Measurements from ENCODE around the gene GUCY1A2. TPM values are rescaled to one million over a fixed set of nuclear protein-coding genes. Genes with fewer than 3 reads are reported as not detected.
"Not testable (repeated sequence)": the region's sequence is repeated elsewhere in the genome, so short reads cannot be mapped to it uniquely, and the experiment has no call there.

GUCY1A2 gene
- total RNA-seq, 1 experiment from 2014 or later, result 0.34 TPM

DNA sequence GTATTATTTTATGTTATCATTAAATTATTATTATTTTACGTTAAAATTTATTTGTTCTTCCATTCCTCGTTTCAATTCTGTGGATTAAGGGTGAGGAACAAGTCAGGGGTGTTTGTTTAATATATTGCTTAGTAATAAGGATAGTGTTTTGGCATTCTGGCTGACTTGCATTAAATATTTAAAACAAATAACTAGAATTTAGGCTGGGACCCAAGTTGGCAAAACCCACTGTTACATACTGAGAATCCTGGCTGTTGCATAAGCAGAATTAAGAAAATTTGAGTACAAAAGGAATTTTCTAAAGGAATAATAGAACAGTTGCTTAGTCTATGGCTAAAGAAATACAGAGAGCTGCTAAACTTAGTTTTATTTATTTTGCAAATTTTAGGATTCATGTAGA, 196.4 kb downstream of the GUCY1A2 start:
- in situ Hi-C loops (cut with HindIII; ENCODE audit: low pct_unique_long_range_greater_than_20kb, low sequenced_read_pairs), result no loop called here

DNA sequence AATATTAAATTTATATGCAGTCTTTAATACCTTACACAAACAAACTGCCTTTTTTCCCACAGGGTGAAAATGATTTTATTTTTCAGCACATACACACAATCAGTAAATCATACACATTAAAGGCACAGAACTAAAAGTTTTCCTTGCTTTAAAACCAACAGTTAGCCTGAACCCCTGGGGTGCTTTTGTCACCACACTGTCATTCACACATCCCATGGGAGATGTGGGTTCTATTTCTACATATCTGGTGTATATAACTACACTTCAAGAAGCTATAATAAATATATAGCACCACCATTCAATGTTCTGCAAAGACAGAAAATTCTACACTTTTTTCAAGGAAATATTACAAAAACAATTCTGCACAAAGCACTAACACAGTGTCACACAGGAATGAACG, 197.0 kb downstream of the GUCY1A2 start:
- in situ Hi-C loops (cut with HindIII; ENCODE audit: low pct_unique_long_range_greater_than_20kb, low sequenced_read_pairs), result no loop called here
- no peak for DNase-seq (ENCODE audit: low read depth, low spot score)

More for the DNA sequence above, 196.4 kb downstream of the GUCY1A2 start:
- DNase-seq (ENCODE audit: low read depth, low spot score), result no peak

DNA sequence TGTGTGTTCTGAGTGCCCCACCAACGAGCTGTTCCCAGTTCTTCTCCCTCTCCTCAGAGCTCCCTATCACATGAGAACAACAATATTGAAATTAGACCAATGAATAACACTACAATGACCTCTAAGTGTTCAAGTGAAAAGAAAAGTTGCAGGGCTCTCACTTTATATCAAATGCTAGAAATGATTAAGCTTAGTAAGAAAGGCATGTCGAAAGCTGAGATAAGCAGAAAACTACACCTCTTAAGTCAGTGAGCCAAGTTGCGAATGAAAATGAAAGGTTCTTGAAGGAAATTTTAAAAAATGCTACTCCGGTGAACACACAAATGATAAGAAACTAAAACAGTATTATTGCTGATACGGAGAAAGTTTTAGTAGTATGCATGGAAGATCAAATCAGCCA, 199.8 kb downstream of the GUCY1A2 start:
- in situ Hi-C loops (cut with HindIII; ENCODE audit: low pct_unique_long_range_greater_than_20kb, low sequenced_read_pairs), result no loop called here
- DNase-seq (ENCODE audit: low read depth, low spot score), result no peak

DNA sequence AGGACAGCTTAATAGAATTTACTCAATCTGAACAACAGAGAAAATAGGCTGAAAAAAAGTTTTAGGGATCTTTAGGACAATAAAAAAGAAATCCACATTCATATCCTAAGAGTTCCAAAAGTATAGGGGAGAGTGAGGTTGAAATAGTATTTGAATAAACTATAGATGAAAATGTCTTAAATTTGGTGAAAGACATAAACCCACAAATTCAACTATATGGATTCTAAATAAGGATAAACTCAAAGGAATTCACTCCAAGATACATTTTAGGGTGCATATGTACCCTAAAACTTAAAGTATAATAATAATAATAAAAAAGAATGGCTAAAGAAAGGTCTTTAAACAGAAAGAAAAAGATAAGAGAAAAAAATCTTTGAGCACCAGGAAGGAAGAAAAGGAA, 203.1 kb downstream of the GUCY1A2 start:
- no peak for DNase-seq (ENCODE audit: low read depth, low spot score)
- in situ Hi-C loops (cut with HindIII; ENCODE audit: low pct_unique_long_range_greater_than_20kb, low sequenced_read_pairs), result no loop called here

DNA sequence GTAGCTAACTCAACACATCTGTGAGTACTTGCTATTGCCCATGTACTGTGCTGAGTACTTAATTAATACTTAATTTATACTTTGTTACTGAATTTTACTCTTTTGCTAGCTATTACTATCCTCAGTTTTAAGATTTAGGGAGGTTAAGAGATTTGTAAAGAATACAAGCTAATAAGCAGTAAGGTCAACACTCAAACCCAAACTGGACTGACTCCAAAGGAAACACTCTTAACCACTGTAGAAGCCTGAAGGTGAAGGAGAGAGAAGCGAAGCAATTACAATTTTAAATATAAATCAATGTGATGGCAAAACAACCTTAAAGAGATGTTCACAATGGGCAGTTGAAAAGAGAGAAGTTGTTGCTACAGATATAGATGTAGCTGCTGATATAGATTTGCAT, 204.5 kb downstream of the GUCY1A2 start:
- in situ Hi-C loops (cut with HindIII; ENCODE audit: low pct_unique_long_range_greater_than_20kb, low sequenced_read_pairs), result no loop called here
- no peak for DNase-seq (ENCODE audit: low read depth, low spot score)

DNA sequence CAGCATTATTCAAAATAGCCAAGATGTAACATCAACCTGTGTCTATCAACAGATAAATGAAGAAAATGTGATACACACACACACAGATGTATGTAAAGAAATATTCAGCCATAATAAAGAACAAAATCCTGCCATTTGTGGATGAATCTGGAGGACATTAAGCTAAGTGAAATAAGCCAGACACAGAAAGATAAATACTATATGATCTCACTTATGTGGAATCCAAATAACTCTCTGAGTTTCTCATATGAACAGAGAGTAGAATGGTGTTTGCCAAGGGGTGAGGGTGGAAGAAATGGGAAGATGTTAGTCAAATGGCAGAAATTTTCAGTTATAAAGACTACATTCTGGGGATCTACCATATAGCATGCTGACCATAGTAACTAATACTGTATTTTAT, 224.2 kb downstream of the GUCY1A2 start:
- in situ Hi-C loops (cut with HindIII; ENCODE audit: low pct_unique_long_range_greater_than_20kb, low sequenced_read_pairs), result no loop called here
- no peak for DNase-seq (ENCODE audit: low read depth, low spot score)

DNA sequence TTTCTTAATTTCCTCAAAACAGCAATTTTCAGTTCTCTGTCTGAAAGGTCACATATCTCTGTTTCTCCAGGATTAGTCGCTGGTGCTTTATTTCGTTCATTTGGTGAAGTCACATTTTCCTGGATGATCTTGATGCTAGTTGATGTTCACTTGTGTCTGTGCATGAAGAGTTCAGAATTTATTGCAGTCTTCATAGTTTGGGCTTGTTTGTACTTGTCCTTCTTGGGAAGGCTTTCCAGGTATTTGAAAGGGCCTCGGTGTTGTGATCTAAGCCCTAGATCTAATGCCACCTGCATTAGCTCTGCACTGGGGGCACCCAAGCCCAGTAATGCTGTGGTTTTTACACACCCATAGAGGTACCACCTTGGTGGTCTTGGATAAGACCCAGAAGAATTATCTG, 228.9 kb downstream of the GUCY1A2 start:
- in situ Hi-C loops (cut with HindIII; ENCODE audit: low pct_unique_long_range_greater_than_20kb, low sequenced_read_pairs), result no loop called here
- no peak for DNase-seq (ENCODE audit: low read depth, low spot score)

DNA sequence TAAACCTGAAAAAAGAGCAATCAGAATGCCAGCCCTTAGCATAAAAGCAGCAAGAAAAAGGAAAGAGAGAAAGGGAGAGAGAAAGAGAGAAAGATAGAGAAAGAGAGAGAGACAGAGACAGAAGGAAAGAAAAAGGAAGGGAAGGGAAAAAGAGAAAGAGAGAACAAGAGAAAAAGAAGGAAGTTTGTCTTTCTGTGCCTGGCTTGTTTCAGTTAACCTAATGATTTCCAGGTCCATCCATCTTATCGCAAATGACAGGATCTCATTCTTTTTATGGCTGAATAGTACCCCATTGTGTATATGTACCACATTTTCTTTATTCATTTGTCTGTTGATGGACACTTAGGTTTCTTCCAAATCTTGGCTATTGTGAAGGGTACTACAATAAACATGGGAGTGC, 230.8 kb downstream of the GUCY1A2 start:
- in situ Hi-C loops (cut with HindIII; ENCODE audit: low pct_unique_long_range_greater_than_20kb, low sequenced_read_pairs), result no loop called here
- DNase-seq (ENCODE audit: low read depth, low spot score), result no peak

DNA sequence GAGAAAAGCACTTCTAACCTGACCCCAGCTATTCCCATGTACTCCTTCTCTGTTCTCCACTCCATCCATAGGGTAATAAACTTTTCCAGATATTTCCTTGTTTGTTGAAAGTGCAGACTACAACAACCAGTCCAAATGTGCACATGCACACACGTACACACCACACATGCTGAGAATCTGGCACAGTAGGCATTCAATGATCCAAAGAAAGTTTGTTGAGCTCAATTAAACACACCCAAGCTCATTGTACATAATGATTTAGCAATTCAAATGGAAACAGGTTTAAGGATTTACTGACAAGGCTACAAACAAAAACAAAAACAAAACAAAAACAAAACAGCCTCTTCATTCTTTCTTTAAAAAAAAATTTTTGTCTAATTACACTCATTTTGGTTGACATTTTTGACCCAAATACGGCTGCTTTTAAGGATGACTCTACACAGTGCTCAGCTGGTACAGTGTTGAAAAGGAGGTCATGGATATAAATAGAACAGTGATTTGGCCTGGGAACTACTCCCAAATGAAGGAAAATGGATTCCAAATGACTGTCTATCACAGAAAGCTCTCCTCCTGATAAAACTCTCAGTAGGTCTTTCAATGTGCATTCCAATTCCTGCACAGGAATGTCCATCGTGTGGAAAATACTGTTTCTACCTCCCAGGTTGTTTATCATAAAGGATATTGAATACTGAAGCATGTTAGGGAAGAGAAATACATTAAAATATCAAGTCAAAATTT, 232.2 kb downstream of the GUCY1A2 start:
- in situ Hi-C loops (cut with HindIII; ENCODE audit: low pct_unique_long_range_greater_than_20kb, low sequenced_read_pairs), result no loop called here
- DNase-seq (ENCODE audit: low read depth, low spot score), result no peak

DNA sequence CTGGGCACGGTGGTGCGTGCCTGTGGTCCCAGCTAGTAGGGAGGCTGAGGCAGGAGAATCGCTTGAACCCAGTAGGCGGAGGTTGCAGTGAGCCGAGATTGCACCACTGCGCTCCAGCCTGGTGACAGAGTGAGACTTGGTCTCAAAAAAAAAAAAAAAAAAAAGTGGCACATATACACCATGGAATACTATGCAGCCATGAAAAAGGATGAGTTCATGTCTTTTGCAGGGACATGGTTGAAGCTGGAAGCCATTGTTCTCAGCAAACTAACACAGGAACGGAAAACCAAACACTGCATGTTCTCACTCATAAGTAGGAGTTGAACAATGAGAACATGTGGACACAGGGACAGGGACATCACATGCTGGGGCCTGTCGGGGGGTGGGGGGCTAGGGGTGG, 241.0 kb downstream of the GUCY1A2 start:
- DNase-seq (ENCODE audit: low read depth, low spot score); in situ Hi-C loops (cut with HindIII; ENCODE audit: low pct_unique_long_range_greater_than_20kb, low sequenced_read_pairs): not testable (repeated sequence)

DNA sequence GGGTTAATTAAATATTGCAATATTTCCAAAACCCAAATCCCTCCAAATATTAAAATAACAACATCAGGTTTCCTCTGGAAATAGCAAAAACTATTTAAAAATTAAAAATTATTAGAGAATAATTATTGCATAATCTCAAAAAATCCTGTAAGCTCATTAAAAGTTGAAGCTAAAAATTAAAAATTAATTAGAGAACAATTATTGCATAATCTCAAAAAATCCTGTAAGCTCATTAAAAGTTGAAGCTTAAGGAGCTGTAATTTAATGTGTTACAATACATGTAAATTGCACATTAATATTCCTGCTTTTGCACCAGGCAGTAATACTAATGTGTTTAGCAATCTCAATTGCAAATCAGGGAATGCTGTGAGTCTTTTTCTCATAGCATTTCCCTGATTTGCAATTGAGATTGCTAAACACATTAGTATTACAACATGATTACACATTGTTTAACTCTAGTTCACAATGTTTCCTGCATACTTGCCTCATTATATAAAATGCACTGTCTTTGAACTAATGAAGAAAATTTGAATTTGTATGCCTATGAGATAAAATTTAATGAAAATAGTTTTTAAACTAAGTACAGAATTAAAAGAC, 247.7 kb downstream of the GUCY1A2 start:
- in situ Hi-C loops (cut with HindIII; ENCODE audit: low pct_unique_long_range_greater_than_20kb, low sequenced_read_pairs), result no loop called here

DNA sequence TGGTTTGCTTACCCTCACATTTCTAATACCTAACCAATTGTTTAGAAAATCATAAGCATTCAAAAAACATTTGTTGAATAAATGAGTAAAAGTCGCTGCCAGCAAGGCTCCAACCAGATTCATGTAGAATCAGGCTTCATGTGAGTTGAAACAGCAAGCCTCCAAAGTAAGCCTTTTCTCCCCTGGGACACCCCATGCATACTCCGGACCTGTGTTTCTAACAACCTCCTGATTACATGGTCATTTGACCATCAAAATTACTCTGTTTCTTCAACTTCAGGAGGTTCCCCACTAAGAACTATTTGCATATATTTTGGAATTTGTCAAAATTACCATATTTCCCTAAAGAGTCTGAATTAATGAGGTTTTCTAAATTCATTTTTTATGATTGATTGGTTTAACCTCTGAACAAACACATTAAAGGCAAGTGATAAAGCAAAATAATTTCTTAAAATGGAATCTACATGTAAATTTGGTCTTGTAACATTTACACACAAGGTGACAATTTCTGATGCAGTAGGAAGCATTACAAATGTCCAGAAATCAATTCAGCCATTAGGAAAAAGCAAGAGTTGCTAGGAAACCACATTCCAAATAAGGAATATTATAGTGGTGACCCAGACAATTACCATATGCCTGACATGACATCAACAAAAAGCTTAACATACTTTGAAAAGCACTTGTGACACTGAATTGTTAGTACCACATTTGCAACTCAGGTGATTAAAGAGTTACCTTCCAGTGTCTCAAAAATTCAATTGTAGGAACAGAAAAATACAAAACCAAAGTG, 252.6 kb downstream of the GUCY1A2 start:
- DNase-seq (ENCODE audit: low read depth, low spot score), result no peak
- in situ Hi-C loops (cut with HindIII; ENCODE audit: low pct_unique_long_range_greater_than_20kb, low sequenced_read_pairs), result no loop called here

More for the DNA sequence above, 247.7 kb downstream of the GUCY1A2 start:
- no peak for DNase-seq (ENCODE audit: low read depth, low spot score)

DNA sequence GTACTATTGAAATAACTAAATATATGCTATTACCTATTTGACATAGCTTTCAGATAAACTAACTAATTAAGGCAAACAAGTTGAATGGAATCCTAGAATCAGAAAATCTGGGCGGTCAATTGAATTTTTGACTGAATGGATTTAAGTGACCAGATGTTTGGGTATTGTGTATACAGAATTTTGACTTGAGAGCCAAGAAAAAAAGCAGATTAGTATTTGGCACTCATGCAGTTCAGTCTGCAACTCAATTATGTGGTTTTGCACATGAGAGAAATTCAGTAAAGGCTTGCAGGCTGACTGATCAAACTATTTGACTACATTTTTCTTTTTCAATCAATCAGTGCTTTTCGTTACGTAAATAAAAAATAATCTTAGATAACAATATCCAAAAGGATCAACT, 254.8 kb downstream of the GUCY1A2 start:
- in situ Hi-C loops (cut with HindIII; ENCODE audit: low pct_unique_long_range_greater_than_20kb, low sequenced_read_pairs), result no loop called here
- DNase-seq (ENCODE audit: low read depth, low spot score), result no peak

DNA sequence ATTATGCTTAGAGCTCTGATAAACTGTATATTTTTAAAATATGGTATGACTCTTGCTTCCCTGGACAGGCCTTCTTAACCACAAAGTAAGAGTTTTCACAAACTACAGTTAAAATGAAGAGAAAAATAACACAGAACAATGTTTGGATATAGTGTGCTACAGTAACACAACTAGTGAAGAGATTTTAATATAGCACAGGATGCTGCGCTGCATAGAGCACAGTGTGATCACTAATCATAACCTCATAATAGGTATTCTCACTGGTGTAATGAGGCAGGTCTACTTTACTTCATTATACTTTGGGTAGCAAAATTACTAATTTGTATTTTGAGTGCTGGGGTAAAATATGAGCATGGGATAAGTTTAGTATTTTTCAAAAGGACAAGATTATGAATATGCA, 256.5 kb downstream of the GUCY1A2 start:
- in situ Hi-C loops (cut with HindIII; ENCODE audit: low pct_unique_long_range_greater_than_20kb, low sequenced_read_pairs), result no loop called here
- DNase-seq (ENCODE audit: low read depth, low spot score), result no peak

DNA sequence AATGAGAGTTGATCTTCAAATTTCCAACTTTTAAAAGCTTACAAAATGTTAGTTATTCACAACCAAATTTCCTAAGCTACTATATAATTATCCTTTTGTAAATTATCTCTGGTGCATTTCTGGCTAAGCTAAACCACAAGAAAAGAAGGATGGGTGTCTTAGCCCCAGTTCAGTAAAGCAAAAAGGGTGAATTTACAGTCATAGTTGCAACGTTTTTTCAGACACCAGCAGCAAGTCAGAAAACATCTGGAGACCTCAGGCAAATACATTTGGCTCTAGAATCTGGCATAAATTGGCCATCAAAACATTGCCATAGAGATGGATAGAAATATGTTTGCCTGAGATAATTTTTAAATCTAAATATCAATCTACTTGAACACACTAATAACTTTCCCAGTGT, 257.0 kb downstream of the GUCY1A2 start:
- in situ Hi-C loops (cut with HindIII; ENCODE audit: low pct_unique_long_range_greater_than_20kb, low sequenced_read_pairs), result no loop called here
- DNase-seq (ENCODE audit: low read depth, low spot score), result no peak

DNA sequence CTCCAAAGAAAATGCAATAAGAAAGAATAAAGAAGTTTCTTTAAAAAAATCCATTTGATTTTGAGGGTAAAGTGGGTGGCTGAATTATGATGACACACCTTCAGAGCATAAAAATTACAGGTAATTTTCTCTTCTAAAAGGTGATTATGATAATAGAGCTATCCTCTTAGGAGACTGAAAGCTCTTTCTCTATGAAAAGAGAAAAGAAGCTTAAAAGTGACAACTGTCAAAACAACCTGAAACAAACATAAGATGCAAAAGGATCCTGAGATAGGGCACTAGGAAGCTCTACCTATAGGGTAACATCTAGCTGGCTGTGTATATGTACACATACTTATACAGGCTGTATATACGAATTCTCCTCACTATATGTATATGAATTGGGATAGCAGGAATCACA, 270.2 kb downstream of the GUCY1A2 start:
- in situ Hi-C loops (cut with HindIII; ENCODE audit: low pct_unique_long_range_greater_than_20kb, low sequenced_read_pairs), result no loop called here
- no peak for DNase-seq (ENCODE audit: low read depth, low spot score)

DNA sequence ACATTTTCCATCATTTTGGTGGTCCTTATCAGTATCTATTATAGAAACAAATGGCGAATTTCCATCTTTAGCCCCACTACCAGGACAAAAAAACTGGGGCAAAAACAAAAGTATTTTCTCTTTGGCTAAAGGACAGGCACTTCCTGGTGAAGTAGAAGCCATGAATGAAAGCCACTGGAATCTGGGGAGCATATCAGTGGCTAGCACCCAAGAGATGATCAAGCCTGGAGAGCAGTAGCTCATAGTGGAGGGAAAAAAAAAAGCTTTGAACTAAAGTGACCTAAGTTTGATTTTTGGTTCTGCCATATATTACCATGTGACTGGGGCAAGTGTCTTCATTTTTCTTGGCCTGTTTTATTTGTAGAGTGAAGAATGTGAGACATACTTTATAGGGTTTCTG, 272.3 kb downstream of the GUCY1A2 start:
- no peak for DNase-seq (ENCODE audit: low read depth, low spot score)
- in situ Hi-C loops (cut with HindIII; ENCODE audit: low pct_unique_long_range_greater_than_20kb, low sequenced_read_pairs), result no loop called here

DNA sequence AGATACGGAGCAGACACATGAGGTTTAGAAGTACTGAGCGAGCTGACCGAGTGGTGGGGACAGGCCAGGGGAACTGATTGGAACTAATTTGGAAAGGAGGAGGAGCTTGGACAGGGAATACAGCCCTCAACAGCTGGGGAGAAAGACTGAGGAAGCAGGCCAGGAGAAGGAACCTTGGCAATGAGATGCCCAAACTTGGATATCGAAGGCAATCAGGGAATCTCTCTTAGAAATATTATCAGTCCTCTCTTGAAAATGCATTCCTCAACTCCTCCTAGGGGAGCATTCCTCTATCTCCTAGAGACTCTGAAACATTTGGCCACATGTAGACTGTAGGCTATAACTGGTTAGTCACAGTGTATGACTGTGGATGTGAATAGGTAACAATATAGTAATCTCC, 284.6 kb downstream of the GUCY1A2 start:
- in situ Hi-C loops (cut with HindIII; ENCODE audit: low pct_unique_long_range_greater_than_20kb, low sequenced_read_pairs), result no loop called here
- DNase-seq (ENCODE audit: low read depth, low spot score), result no peak

DNA sequence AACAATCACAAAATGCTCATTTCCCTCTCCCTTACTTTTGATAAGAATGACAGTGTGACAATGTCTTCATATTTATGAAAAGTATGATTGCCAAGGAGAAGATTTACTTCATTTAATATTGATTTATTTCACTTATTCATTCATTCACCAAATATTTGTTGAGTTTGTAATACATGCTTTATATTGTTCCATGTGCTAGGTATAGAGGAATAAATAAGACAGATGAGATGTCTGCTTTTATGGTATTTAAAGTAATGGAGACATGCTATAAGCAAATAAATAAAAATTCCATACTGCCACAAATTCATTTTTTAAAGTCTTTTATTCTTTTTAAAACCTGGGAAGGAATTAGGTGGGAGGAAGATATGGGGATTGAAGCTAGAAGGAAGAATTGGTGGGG, 289.4 kb downstream of the GUCY1A2 start:
- in situ Hi-C loops (cut with HindIII; ENCODE audit: low pct_unique_long_range_greater_than_20kb, low sequenced_read_pairs), result no loop called here
- DNase-seq (ENCODE audit: low read depth, low spot score), result no peak

All from SK-MEL-5 (cell line).